Ovary (tissue), 3 donors: ENCODE results near the gene GFAP.

Source experiments
- EP300 ChIP-seq: sonication (generic); formaldehyde crosslinking; IDR thresholded peaks from one replicate; pipeline ENCODE4 v1.6.1; 2017; ENCODE audit warnings: antibody characterized with exemption
- POLR2A ChIP-seq: fragments of 450-650 bp; IDR thresholded peaks from one replicate; pipeline ENCODE4 v1.6.1; 2017; ENCODE audit warnings: antibody characterized with exemption, mild to moderate bottlenecking, moderate library complexity
- TF ChIP-seq, protein P1 (sequence below), 3 donors: fragments of 450-650 bp in 2 of 3; fragments of 200-600 bp in 1 of 3; IDR thresholded peaks; one replicate each; pipeline versions ENCODE4 v1.5.1 to v1.8.0; 2016 to 2022; ENCODE audit warnings: antibody characterized with exemption in 3 of 3, mild to moderate bottlenecking in 1 of 3
- donor health status: DM: no; HTN: no; CAD: no.

DNA sequence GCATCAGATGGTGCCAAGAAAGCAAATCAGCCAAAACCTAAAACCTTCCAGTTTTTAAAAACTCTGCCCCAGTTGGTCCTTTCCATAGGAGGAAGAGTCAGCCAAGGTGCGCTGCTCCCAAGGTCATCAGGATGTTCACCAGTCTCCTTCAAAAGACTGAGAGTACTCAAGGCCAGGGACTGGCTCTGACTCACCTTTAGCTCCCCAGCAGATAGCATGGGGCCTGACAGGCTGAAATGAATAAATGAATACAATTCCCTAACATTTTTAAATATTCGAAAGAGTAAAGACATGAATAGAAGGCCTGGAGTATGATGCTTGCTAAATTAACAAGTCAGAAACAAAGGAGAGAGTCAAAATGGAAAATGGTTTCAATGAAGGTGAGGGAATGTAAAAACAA, 35.2 kb downstream of the GFAP start:
- TF ChIP-seq, protein P1, sequence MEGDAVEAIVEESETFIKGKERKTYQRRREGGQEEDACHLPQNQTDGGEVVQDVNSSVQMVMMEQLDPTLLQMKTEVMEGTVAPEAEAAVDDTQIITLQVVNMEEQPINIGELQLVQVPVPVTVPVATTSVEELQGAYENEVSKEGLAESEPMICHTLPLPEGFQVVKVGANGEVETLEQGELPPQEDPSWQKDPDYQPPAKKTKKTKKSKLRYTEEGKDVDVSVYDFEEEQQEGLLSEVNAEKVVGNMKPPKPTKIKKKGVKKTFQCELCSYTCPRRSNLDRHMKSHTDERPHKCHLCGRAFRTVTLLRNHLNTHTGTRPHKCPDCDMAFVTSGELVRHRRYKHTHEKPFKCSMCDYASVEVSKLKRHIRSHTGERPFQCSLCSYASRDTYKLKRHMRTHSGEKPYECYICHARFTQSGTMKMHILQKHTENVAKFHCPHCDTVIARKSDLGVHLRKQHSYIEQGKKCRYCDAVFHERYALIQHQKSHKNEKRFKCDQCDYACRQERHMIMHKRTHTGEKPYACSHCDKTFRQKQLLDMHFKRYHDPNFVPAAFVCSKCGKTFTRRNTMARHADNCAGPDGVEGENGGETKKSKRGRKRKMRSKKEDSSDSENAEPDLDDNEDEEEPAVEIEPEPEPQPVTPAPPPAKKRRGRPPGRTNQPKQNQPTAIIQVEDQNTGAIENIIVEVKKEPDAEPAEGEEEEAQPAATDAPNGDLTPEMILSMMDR (IDR thresholded peaks at IDR 0.05): no peak
- no peak for TF ChIP-seq POLR2A
- TF ChIP-seq EP300: no peak
